BLaER1 (cell line): ENCODE results near the gene RNF220.

Experiments
- H3K27ac ChIP-seq: shearing (Covaris generic); formaldehyde crosslinking; 2 replicates; pipeline ENCODE4 v1.8.1; 2022
- H3K27me3 ChIP-seq: shearing (Covaris generic); formaldehyde crosslinking; 2 replicates; pipeline ENCODE4 v1.8.1; 2022
- H3K36me3 ChIP-seq: shearing (Covaris generic); formaldehyde crosslinking; 2 replicates; pipeline ENCODE4 v1.8.1; 2022
- H3K4me1 ChIP-seq: shearing (Covaris generic); formaldehyde crosslinking; 2 replicates; pipeline ENCODE4 v1.8.1; 2022
- H3K4me2 ChIP-seq: shearing (Covaris generic); formaldehyde crosslinking; 2 replicates; pipeline ENCODE4 v1.8.1; 2022
- H3K4me3 ChIP-seq: shearing (Covaris generic); formaldehyde crosslinking; 2 replicates; pipeline ENCODE4 v1.8.1; 2022
- H3K9ac ChIP-seq: shearing (Covaris generic); formaldehyde crosslinking; 2 replicates; pipeline ENCODE4 v1.8.1; 2022
- H3K9me3 ChIP-seq: shearing (Covaris generic); formaldehyde crosslinking; 2 replicates; pipeline ENCODE4 v1.8.1; 2022
- H4K20me1 ChIP-seq: shearing (Covaris generic); formaldehyde crosslinking; 2 replicates; pipeline ENCODE4 v1.8.1; 2022
- Cebpa-rat ChIP-seq: shearing (Covaris generic); IDR thresholded peaks from 2 replicates; pipeline ENCODE4 v1.8.1; 2022

RNF220 gene

GRCh38 chr1:44675186-44675585, 270.1 kb downstream of the RNF220 start:
- Histone ChIP-seq H3K4me1 (peaks cover 64% of the 10 kb centered on the region), H3K4me2 (peak overlapping the region; percentile 75)
- no peak for TF ChIP-seq Cebpa-rat

GRCh38 chr1:44676484-44677200, 271.6 kb downstream of the RNF220 start:
- Histone ChIP-seq H3K4me2 (peak overlapping the region; percentile 45), H3K27ac (peak overlapping the region; percentile 16; the same call in 1 of the 2 replicates), H3K9me3 (no peaks in the 10 kb centered on the region), H3K27me3 (no peaks in the 10 kb centered on the region), H3K4me1 (peaks cover 49% of the 10 kb centered on the region), H3K9ac (no peak overlapping the region), H4K20me1 (no peaks in the 10 kb centered on the region), H3K4me3 (no peak overlapping the region), H3K36me3 (no peaks in the 10 kb centered on the region)
- TF ChIP-seq Cebpa-rat = no peak

More at GRCh38 chr1:44675186-44675585, 270.1 kb downstream of the RNF220 start:
- H3K9ac ChIP-seq = no peak overlapping the region
- H3K27ac ChIP-seq = no peak overlapping the region
- H3K9me3 ChIP-seq = no peaks in the 10 kb centered on the region
- H3K36me3 ChIP-seq = no peaks in the 10 kb centered on the region
- no peaks in the 10 kb centered on the region for H3K27me3 ChIP-seq
- H3K4me3 ChIP-seq = peak overlapping the region; percentile 71
- H4K20me1 ChIP-seq = no peaks in the 10 kb centered on the region

- Histone ChIP-seq H3K27ac (no peak overlapping the region), H3K27me3 (no peaks in the 10 kb centered on the region), H3K4me3 (no peak overlapping the region), H3K9ac (no peak overlapping the region), H3K4me2 (peak overlapping the region; percentile 45), H3K4me1 (peaks cover 43% of the 10 kb centered on the region), H3K9me3 (no peaks in the 10 kb centered on the region), H3K36me3 (no peaks in the 10 kb centered on the region), H4K20me1 (no peaks in the 10 kb centered on the region)
- TF ChIP-seq Cebpa-rat = peak; percentile 71
Measured at GRCh38 chr1:44677201-44677766, 272.2 kb downstream of the RNF220 start.

- Histone ChIP-seq H3K9ac (no peak overlapping the region), H3K9me3 (no peaks in the 10 kb centered on the region), H3K4me2 (no peak overlapping the region), H3K27ac (no peak overlapping the region), H3K4me3 (no peak overlapping the region), H4K20me1 (no peaks in the 10 kb centered on the region), H3K4me1 (peaks cover 34% of the 10 kb centered on the region), H3K27me3 (no peaks in the 10 kb centered on the region), H3K36me3 (no peaks in the 10 kb centered on the region)
- TF ChIP-seq Cebpa-rat = no peak
Measured at GRCh38 chr1:44678120-44678519, 273.1 kb downstream of the RNF220 start.

GRCh38 chr1:44678626-44679025, 273.6 kb downstream of the RNF220 start:
- TF ChIP-seq Cebpa-rat = no peak
- Histone ChIP-seq H3K36me3 (no peaks in the 10 kb centered on the region), H3K4me1 (peaks cover 31% of the 10 kb centered on the region), H4K20me1 (no peaks in the 10 kb centered on the region), H3K9me3 (no peaks in the 10 kb centered on the region), H3K27me3 (no peaks in the 10 kb centered on the region), H3K4me2 (no peak overlapping the region), H3K4me3 (no peak overlapping the region), H3K9ac (no peak overlapping the region), H3K27ac (no peak overlapping the region)

- H3K4me1 ChIP-seq = peaks cover 37% of the 10 kb centered on the region
- no peak for TF ChIP-seq Cebpa-rat
- H3K27me3 ChIP-seq = no peaks in the 10 kb centered on the region
- no peaks in the 10 kb centered on the region for H3K36me3 ChIP-seq
- H3K9ac ChIP-seq = no peak overlapping the region
- no peak overlapping the region for H3K4me2 ChIP-seq
- no peak overlapping the region for H3K27ac ChIP-seq
- H4K20me1 ChIP-seq = no peaks in the 10 kb centered on the region
- no peak overlapping the region for H3K4me3 ChIP-seq
- no peaks in the 10 kb centered on the region for H3K9me3 ChIP-seq
Measured at GRCh38 chr1:44679468-44679867, 274.4 kb downstream of the RNF220 start.

GRCh38 chr1:44681905-44682882, 277.1 kb downstream of the RNF220 start:
- no peaks in the 10 kb centered on the region for H3K36me3 ChIP-seq
- no peak overlapping the region for H3K4me3 ChIP-seq
- no peaks in the 10 kb centered on the region for H3K27me3 ChIP-seq
- peaks cover 31% of the 10 kb centered on the region for H3K4me1 ChIP-seq
- H3K9ac ChIP-seq = no peak overlapping the region
- no peak for TF ChIP-seq Cebpa-rat
- no peaks in the 10 kb centered on the region for H3K9me3 ChIP-seq
- H3K27ac ChIP-seq = no peak overlapping the region
- H3K4me2 ChIP-seq = no peak overlapping the region
- H4K20me1 ChIP-seq = no peaks in the 10 kb centered on the region

GRCh38 chr1:44682883-44683265, 277.8 kb downstream of the RNF220 start:
- H3K9me3 ChIP-seq = no peaks in the 10 kb centered on the region
- no peak for TF ChIP-seq Cebpa-rat
- H3K4me2 ChIP-seq = no peak overlapping the region
- H3K27me3 ChIP-seq = no peaks in the 10 kb centered on the region
- H3K27ac ChIP-seq = no peak overlapping the region
- H3K36me3 ChIP-seq = no peaks in the 10 kb centered on the region
- no peaks in the 10 kb centered on the region for H4K20me1 ChIP-seq
- H3K4me1 ChIP-seq = peaks cover 27% of the 10 kb centered on the region
- H3K9ac ChIP-seq = no peak overlapping the region
- H3K4me3 ChIP-seq = no peak overlapping the region

- H3K27ac ChIP-seq = peak overlapping the region; percentile 70
- H4K20me1 ChIP-seq = no peaks in the 10 kb centered on the region
- H3K27me3 ChIP-seq = no peaks in the 10 kb centered on the region
- H3K4me2 ChIP-seq = peak overlapping the region; percentile 69
- no peaks in the 10 kb centered on the region for H3K9me3 ChIP-seq
- TF ChIP-seq Cebpa-rat = no peak
- H3K36me3 ChIP-seq = no peaks in the 10 kb centered on the region
- H3K4me1 ChIP-seq = peaks cover 27% of the 10 kb centered on the region
- no peak overlapping the region for H3K4me3 ChIP-seq
- H3K9ac ChIP-seq = peak overlapping the region; percentile 51
Measured at GRCh38 chr1:44684525-44684924, 279.5 kb downstream of the RNF220 start.

- Histone ChIP-seq H3K9ac (no peak overlapping the region), H3K4me3 (no peak overlapping the region), H3K4me2 (peak overlapping the region; percentile 69), H3K27ac (peak overlapping the region; percentile 70; the same call in 1 of the 2 replicates), H3K9me3 (no peaks in the 10 kb centered on the region), H3K27me3 (no peaks in the 10 kb centered on the region), H3K36me3 (no peaks in the 10 kb centered on the region), H3K4me1 (peaks cover 27% of the 10 kb centered on the region), H4K20me1 (no peaks in the 10 kb centered on the region)
- TF ChIP-seq Cebpa-rat = no peak
Measured at GRCh38 chr1:44685218-44685617, 280.2 kb downstream of the RNF220 start.
